IMR-90 (cell line): ENCODE results near the gene MTHFD2.

ENCODE experiments used
- MAZ ChIP-seq: IDR thresholded peaks from 2 replicates; pipeline ENCODE4 v1.6.1; 2012; ENCODE audit warnings: low read depth, mild to moderate bottlenecking, low read length, improper control_type of control experiment, moderate library complexity, borderline replicate concordance
- POLR2A ChIP-seq: IDR thresholded peaks from 2 replicates; pipeline ENCODE4 v1.6.1; 2012; ENCODE audit warnings: mild to moderate bottlenecking, low read depth, low read length
- TF ChIP-seq, protein P1 (sequence below): conservative IDR thresholded peaks from 2 replicates; pipeline ENCODE4 v1.5.1; 2012; ENCODE audit warnings: mild to moderate bottlenecking, low read depth, low read length, improper control_type of control experiment

DNA sequence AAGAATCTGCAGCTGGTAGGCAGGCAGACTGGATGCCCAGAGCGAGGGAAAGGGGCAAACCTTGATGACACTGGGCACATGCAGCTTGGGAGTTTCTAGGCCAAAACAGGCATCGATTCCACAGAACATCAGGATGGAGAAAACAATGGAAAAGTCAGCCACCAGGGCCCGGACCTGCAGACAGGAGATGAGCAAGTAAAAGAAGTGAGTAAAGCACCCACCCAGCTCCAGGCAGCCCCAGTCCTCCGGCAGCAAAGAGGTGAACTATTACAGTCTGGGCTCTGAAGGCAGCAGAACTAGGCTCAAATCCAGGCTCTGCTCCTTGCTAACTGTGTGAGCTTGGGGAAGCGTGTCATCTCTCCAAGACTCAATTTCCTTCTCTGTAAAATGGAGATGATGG, 36.6 kb downstream of the MTHFD2 start:
- TF ChIP-seq, protein P1, sequence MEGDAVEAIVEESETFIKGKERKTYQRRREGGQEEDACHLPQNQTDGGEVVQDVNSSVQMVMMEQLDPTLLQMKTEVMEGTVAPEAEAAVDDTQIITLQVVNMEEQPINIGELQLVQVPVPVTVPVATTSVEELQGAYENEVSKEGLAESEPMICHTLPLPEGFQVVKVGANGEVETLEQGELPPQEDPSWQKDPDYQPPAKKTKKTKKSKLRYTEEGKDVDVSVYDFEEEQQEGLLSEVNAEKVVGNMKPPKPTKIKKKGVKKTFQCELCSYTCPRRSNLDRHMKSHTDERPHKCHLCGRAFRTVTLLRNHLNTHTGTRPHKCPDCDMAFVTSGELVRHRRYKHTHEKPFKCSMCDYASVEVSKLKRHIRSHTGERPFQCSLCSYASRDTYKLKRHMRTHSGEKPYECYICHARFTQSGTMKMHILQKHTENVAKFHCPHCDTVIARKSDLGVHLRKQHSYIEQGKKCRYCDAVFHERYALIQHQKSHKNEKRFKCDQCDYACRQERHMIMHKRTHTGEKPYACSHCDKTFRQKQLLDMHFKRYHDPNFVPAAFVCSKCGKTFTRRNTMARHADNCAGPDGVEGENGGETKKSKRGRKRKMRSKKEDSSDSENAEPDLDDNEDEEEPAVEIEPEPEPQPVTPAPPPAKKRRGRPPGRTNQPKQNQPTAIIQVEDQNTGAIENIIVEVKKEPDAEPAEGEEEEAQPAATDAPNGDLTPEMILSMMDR, result no peak
- no peak for TF ChIP-seq POLR2A
- TF ChIP-seq MAZ, result no peak
